GM06990 (cell line): ENCODE data around the gene CAPZA2.
"Not testable (repeated sequence)": the region's sequence is repeated elsewhere in the genome, so short reads cannot be mapped to it uniquely, and the experiment has no call there.

Experiments used
- DNase-seq: peaks from one replicate; pipeline ENCODE4 v3.0.0-alpha.2; 2011; ENCODE audit not compliant: insufficient read length; ENCODE audit errors: extremely low read depth
- H3K27me3 ChIP-seq: replicated peaks from 2 replicates; pipeline ENCODE4 v1.6.0; 2011; ENCODE audit warnings: low read length; ENCODE audit not compliant: control insufficient read depth, insufficient read depth
- H3K36me3 ChIP-seq: 2 replicates; pipeline ENCODE4 v1.5.1; 2011; ENCODE audit warnings: low read length; ENCODE audit not compliant: control insufficient read depth, insufficient read depth
- H3K4me3 ChIP-seq: replicated peaks from 2 replicates; pipeline ENCODE4 v1.5.1; 2011; ENCODE audit warnings: low read depth, mild to moderate bottlenecking, control low read depth, low read length
- CTCF ChIP-seq: IDR thresholded peaks from 2 replicates; pipeline ENCODE4 v1.5.1; 2011; ENCODE audit warnings: low read length, control low read depth, mild to moderate bottlenecking, inconsistent platforms; ENCODE audit not compliant: insufficient read depth, poor library complexity, severe bottlenecking

CAPZA2 gene

GRCh38 chr7:116933465-116933864, 71.1 kb downstream of the CAPZA2 start:
- no peak for DNase-seq
- TF ChIP-seq CTCF: no peak
- H3K36me3 ChIP-seq: no peaks in the 10 kb centered on the region
- H3K4me3 ChIP-seq: no peak overlapping the region
- no peaks in the 10 kb centered on the region for H3K27me3 ChIP-seq

- Histone ChIP-seq H3K4me3 (no peak overlapping the region), H3K27me3 (no peaks in the 10 kb centered on the region), H3K36me3 (no peaks in the 10 kb centered on the region)
- DNase-seq: no peak
- TF ChIP-seq CTCF: no peak
Measured at GRCh38 chr7:116934580-116934979, 72.2 kb downstream of the CAPZA2 start.

- not testable (repeated sequence) for H3K4me3 ChIP-seq, H3K27me3 ChIP-seq, DNase-seq, H3K36me3 ChIP-seq
Measured at GRCh38 chr7:116936844-116937243, 74.5 kb downstream of the CAPZA2 start.

GRCh38 chr7:116938678-116939077, 76.3 kb downstream of the CAPZA2 start:
- no peaks in the 10 kb centered on the region for H3K36me3 ChIP-seq
- H3K4me3 ChIP-seq: no peak overlapping the region
- no peak for TF ChIP-seq CTCF
- no peaks in the 10 kb centered on the region for H3K27me3 ChIP-seq
- no peak for DNase-seq

GRCh38 chr7:116940689-116941370, 78.4 kb downstream of the CAPZA2 start:
- no peaks in the 10 kb centered on the region for H3K27me3 ChIP-seq
- no peak for TF ChIP-seq CTCF
- no peak for DNase-seq
- H3K36me3 ChIP-seq: no peaks in the 10 kb centered on the region
- no peak overlapping the region for H3K4me3 ChIP-seq

GRCh38 chr7:116942504-116942903, 80.1 kb downstream of the CAPZA2 start:
- H3K4me3 ChIP-seq: no peak overlapping the region
- H3K27me3 ChIP-seq: no peaks in the 10 kb centered on the region
- no peak for DNase-seq
- TF ChIP-seq CTCF: no peak
- H3K36me3 ChIP-seq: no peaks in the 10 kb centered on the region
